Activated CD4-positive, alpha-beta T cell treated with anti-CD3 and anti-CD28 coated beads, Interleukin-2, amount 50 U/mL, for 1 hour (primary cell): Measurements from ENCODE around the gene APOM.

Experiments used
- DNase-seq: peaks from one replicate; pipeline ENCODE4 v3.0.0-alpha.2; 2020

APOM gene

GRCh38 chr6:31655349-31656237, at the start of gene APOM:
Gene APOM, plus strand, starts transcription at chr6:31655894. Its CDS starts 73 bp downstream, at chr6:31655967.
- DNase-seq: no peak

- no peak for DNase-seq
Measured at GRCh38 chr6:31607317-31607716, 48.4 kb upstream of the APOM start.

GRCh38 chr6:31609519-31610406, 45.9 kb upstream of the APOM start:
- DNase-seq: no peak

- DNase-seq: no peak
Measured at GRCh38 chr6:31610968-31611367, 44.7 kb upstream of the APOM start.

- no peak for DNase-seq
Measured at GRCh38 chr6:31614075-31614619, 41.5 kb upstream of the APOM start.

- no peak for DNase-seq
Measured at GRCh38 chr6:31614684-31615578, 40.8 kb upstream of the APOM start, which contains the start of gene AIF1. Gene AIF1, plus strand, starts transcription at chr6:31615234. Its CDS starts 96 bp downstream, at chr6:31615330.

GRCh38 chr6:31615748-31616147, 39.9 kb upstream of the APOM start:
- DNase-seq: no peak

GRCh38 chr6:31617010-31617409, 38.7 kb upstream of the APOM start:
- no peak for DNase-seq

- DNase-seq: peak; percentile 94
Measured at GRCh38 chr6:31619805-31620585, 35.7 kb upstream of the APOM start.

GRCh38 chr6:31620586-31621319, 34.9 kb upstream of the APOM start, which contains the start of gene PRRC2A:
Gene PRRC2A, plus strand, starts transcription at chr6:31620715. Its CDS starts 2,075 bp downstream, at chr6:31622790.
- peak; percentile 78 for DNase-seq

GRCh38 chr6:31621320-31621939, 34.3 kb upstream of the APOM start:
- no peak for DNase-seq

- no peak for DNase-seq
Measured at GRCh38 chr6:31621991-31622390, 33.7 kb upstream of the APOM start.

- DNase-seq: no peak
Measured at GRCh38 chr6:31622684-31623091, 33.0 kb upstream of the APOM start.

- no peak for DNase-seq
Measured at GRCh38 chr6:31624070-31624469, 31.6 kb upstream of the APOM start.

- no peak for DNase-seq
Measured at GRCh38 chr6:31626952-31627351, 28.7 kb upstream of the APOM start.

GRCh38 chr6:31627690-31628287, 27.9 kb upstream of the APOM start:
- DNase-seq: no peak

- no peak for DNase-seq
Measured at GRCh38 chr6:31629014-31629413, 26.7 kb upstream of the APOM start.

GRCh38 chr6:31630177-31630934, 25.3 kb upstream of the APOM start:
- no peak for DNase-seq

GRCh38 chr6:31631209-31631608, 24.5 kb upstream of the APOM start:
- no peak for DNase-seq
